Kidney capillary endothelial cell (primary cell): ENCODE data around the gene ZNF407.

Source experiments
- DNase-seq: peaks from one replicate; pipeline ENCODE4 v3.0.0-alpha.2; 2018; ENCODE audit warnings: low spot score

The ZNF407 gene

DNA sequence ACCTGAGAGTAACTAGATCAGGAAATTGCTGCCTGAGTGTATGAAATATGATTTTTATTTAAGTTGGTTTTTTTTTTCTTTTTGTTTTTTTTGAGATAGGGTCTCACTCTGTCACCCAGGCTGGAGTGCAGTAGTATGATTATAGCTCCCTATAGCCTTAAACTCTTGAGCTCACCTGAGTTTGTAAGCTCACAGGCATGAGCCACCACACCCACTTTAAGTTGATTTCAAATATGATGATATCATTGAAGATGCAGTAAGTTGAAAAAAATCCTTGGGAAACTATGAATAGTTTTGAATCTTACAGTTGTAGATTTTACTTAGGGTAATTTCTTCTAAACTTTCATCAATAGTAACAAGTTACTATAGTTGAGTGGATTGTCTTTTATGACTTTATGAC is 234.7 kb downstream of the ZNF407 start:
- no peak for DNase-seq

DNA sequence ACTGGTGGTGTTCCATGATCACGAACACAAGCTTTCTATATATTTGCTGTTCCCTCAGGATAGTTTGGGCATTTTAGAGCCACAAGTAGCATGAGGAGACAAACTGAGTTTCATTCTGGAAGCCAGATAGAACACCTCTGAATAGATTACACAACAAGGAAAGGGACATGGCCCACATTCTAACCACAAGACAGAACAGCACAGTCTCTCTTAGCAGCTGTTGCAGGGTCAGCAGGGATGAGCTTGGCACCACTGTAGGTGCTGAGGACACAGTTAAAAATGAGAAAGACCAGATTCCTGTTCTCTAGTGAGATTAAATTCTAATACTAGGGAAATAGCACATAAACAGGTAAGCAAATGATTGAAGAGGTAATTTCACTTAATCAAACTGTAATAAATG is 235.3 kb downstream of the ZNF407 start:
- DNase-seq, result no peak

DNA sequence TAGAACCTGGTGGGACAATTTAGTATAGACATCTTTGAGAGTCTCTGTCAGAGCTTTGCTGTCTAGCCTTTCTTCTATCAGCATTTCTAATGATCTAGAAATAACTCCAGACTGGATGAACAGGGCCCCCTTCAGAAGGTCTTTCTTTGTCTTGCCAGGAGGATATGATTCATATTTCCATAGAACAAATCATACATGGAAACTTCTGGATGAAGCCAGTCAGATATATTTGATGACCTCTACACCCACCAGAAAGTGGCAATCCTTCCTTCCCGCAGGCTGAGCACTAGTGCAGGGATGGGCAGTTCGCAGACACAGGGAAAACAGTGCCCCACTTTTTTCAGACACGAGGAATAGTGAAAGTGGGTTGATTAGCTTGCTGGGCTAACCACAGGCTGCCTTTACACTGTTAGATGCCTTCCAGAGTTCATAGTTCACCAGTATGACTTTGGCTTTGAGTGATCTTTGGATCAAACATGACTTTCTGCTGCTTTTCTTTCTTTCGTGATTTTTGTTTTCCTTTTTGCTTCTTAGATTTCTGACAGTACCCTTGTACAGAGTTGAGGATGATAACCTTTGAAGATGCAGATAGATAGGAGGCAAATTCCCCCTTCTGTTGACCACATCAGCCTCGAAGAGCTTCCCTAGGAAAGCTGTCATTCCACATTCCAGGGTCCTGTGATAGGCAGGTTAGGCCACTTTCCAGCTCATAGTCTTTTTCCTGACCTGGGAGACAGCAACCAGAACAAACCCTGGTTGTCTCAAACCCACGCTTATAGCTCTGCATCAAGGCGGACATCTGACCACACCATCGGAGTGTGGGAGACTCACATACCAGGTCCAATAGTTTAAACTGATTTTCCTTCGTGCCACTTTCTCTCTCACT is 237.0 kb downstream of the ZNF407 start:
- DNase-seq, result peak; percentile 92

DNA sequence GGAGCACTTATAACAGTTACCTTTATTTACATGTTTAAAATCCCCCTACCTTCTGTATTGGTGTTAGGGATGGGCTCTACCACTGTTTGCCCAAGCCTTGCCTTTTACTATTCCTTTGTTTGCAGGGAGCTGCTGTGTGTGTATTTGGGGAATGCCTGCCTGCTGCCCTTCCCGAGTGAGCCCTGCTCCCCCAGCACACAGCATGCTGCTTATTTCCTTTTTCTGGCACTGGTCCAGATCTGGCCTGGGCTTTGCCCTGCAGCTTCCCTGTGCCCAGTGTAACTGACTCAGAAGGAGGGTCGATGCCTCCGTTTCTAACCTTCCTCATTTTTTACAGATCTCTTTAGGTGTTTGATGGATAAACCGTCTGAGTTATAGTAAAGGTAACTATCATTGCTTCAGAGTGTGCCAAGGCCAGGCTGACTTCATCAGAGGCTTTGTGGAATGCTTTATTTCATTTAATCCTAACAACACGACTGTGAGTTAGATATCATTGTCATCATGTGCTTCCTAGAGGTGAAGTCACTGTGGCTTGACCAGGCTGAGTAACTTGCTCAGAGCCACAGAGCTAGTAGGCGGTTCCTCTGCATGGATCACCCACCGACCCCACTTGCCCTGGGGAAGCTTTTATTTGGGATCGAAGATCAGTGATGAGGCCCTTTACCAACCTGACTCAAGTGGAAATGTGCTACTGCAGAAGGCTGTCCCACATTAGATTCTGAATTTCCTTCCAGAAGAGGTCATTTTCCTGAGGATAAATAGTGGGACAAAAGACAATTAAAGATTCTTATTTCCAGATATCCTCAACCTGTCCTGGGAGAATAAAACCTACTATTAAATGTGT is 238.8 kb downstream of the ZNF407 start:
- peak; percentile 44 for DNase-seq

DNA sequence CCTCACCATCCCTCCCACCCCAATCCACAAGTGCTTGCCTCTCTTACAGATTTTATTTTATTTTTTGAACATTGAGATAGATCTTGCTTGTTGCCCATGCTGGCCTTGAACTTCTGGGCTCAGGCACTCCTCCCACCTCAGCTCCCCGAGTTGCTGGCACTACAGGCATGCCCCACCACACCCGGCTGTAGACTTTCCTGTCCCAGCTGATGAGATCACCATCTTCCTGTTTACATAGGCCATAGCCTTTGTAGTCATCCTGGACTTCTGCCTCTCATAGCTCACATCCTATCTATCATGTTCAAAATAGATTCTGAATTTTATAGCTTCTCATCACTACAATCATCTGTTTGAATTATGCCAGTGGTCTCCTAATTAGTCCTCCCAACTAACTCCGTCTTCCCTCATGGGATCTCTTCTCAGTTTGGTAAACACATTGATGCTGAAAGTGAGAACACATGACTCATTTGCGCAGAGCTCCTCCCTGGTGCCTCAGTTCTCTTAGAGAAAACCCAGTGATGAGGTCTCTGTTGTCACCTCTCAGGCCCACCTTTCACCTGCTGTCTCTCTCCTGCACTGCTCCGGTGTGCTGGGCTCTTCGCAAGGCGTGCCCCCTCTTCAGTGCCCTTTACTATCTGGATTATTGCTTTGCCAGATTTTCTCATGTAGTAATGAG is 243.0 kb downstream of the ZNF407 start:
- peak; percentile 90 for DNase-seq

DNA sequence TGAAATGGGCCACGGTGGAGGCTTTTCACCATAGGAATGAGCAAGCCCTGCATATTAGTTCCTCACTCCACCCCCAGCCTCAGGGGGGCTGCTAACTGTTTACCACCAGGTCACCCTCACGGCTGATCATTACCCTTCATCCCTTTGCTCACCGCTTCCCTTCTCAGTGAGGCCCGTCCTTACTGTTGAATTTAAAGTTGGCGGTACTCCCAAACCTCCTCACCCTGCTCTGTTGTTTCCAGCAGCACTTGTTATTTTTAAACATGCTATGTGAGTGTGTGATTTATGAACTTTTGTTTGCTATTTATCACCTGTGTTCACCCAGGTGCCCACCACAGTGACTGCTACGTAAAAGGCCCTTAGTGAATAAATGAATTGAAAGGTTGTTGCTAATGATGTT is 243.6 kb downstream of the ZNF407 start:
- no peak for DNase-seq

DNA sequence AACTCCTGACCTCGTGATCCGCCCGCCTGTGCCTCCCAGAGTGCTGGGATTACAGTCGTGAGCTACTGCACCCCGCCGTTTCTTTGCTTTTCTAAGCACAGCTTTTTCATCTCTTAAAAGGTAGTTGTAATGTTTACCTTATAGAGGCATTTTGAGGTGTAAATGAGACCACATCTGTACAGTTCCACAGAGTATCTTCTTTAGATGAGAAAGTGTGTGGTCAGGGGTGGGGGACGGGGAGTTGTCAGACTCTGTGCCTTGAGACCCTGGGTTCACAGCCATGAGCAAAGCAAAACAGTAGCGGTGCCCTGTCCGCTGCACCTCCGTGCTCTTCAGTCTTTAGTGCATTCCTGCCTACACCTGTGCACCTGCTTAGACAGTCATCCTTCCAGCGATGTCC is 251.6 kb downstream of the ZNF407 start:
- DNase-seq, result no peak

DNA sequence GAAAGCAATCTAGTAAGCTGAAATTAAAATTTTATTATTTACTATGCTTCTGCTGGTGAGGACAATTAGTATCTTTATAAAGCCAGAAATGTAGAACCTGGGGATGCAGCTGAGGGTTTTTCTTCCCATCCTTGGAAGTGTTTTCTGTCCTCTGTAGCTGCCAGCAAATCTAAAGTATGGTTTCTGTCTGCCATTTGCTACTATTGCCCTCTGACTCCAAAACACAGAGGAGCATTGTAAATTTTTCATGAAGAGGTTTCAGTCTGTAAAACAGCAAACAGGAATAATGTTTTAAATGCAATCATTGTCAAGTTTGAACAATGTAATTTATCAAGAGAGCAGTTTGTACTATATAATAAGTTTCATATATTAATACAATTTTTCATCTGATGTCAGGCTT is 258.8 kb downstream of the ZNF407 start:
- no peak for DNase-seq

DNA sequence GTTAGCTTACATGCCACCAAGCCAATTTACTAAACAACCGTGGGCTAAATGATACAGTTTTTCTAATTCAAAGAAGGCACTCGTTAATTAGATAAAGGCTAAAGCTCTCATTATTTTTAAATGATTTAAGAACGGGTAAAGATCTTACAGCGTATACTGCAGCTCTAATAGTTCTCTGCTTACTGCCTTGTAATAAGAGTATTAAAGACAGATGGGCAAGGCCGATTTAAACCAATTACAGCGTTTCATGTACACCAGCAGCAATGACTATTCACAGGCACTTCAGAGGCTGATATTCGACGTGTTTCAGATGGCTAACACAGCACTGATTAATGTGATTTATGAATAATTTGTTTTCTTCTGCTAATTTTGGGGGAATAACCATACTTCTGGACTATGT is 259.3 kb downstream of the ZNF407 start:
- DNase-seq, result no peak

DNA sequence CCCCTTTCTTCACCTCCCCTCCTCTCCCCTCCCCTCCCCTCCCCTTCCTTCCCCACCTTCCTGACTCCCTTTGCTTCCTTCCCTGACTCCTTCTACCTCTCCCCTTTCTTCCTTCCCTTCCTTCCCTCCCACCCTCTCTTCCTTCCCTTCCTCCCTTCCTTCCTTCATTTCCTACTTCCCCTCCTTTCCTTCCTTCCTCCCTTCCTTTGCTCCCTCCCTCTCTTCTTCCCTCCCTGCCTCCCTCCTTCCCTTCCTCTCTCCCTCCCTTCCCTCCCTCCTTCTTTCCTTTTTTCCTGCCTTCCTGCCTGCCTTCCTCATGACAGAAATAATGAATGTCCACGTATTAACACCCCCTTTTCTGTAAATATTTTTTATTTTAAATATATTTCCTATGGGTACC is 260.2 kb downstream of the ZNF407 start:
- no peak for DNase-seq

DNA sequence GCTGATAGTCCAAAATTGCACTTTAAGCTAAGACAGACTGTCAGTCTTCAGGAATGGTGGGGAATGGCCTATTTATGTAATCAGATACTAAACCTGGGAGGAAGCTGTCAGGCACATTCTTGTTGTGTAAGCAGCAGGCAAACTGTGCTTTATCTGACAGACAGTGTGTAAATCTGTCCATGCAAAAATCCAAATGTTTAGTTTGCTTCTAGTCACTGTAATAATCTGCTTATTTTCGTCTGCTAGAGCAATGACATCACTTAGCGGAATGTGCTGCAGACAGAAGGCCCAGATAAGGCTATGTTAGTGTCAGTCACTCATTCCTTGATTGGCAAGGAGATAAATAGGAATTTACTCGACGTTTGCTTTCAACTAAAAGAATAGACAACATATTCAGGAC is 263.5 kb downstream of the ZNF407 start:
- no peak for DNase-seq

DNA sequence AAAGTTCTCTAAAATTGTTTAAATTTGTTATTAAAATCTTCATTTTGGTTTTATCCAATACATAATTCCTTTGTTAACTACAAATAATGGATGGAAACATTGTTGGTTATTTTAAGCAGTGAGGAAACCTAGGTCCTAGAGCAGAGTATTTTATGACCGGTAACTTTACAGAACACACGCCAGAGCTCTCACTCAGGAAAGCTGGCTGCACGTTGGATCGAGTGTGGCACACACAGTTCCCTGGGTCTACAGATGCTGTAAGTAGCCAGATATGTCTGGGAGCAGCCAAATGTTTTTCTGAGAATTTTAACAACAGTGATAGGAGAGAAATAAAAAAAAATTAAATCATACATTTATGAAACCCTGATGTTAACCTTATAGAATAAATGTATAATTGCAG is 264.4 kb downstream of the ZNF407 start:
- no peak for DNase-seq

DNA sequence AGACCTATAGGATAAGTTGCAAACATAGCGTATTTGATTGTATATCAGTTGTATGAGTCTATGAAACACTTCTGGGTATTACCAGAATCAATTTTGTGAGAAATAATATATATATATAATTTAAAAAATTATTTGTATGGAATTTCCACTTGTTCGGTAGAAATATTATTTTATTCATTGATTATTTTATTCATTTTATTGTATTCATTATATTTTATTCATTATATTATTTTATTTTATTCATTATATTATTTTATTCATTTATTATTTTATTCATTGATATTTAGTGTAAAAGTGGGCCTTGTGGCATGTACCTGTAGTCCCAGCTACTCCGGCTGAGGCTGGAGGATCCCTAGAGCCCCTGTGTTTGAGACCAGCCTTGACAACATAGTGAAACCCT is 268.9 kb downstream of the ZNF407 start:
- no peak for DNase-seq

DNA sequence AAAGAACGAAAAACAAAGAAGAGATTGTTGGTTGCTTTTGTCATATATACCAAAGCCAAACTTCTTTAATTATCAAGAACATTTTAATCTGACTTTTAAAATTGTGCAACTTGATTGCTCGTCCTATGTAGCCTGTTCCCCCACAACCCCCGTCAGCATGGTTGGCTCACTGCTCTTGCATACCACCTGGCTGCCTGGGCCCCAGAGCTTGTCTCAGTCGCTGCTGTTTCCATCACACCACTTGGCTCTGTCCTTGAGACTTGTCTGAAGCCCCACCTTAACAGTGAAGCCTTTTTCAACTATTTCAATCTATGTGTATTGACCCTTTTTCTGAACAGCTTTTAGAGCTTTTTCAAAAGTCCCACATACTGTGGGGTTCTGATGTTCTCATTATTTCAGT is 270.8 kb downstream of the ZNF407 start:
- no peak for DNase-seq

DNA sequence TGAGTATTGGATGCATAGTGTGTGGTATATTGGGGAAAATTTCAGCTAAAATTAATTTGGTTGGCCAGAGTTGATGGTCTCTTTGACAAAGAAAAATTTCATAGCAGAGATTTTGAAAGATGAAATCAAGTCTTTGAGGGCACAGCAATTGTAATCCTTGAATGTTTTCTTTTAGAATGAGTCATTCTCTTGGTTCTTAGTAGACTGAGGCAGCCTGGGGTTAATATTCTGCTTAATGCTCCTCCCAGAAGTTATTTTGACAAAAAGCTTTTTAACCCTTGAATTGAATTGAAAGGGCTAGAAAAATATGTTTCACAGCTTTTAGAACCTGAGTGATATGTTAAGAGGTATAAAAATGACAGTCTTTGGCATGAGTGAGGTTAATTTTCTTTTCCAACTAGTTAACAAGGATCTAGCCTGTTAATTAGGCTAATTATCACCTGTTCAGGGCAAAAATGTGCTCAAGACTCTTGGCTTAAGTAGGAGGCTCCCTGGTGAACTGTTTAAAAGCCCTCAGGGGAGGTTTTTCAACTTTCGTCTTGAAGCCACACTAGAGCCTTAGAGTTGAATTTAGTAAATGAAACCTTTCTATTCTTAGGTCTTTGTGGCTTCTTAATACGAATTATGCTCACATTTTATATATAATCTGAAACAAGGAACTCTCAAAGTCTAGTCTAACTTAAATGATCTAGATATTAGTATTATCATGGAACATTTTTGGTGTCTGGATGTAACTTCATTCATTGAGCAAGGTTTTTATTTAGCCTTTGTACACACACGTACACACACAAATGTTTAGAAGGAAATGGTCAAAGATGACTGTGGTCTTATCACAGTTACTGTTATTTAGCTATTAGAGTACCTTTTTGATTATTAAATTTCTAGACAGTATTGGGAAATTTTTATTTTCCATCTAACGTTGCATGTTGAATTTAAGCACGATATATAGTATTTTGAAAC is 272.5 kb downstream of the ZNF407 start:
- DNase-seq, result no peak

DNA sequence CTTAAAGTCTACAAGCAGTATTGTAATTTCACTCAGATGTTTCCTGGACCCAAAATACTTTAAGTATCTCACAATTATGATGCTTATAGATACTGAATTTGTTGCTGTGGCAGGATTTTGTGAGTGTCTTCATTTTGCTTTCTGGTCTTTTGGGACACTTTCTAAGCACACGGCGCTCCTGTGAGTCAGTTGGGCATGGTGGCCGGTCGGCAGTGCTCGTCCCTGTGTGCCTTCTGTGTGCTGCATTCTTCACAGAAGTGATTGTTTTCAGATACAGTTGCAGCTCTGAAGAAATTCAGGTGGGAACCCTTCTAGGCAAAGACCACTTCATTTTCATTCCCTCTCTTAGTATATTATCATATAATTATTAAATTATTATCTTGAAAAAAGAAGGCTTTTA is 273.3 kb downstream of the ZNF407 start:
- no peak for DNase-seq

DNA sequence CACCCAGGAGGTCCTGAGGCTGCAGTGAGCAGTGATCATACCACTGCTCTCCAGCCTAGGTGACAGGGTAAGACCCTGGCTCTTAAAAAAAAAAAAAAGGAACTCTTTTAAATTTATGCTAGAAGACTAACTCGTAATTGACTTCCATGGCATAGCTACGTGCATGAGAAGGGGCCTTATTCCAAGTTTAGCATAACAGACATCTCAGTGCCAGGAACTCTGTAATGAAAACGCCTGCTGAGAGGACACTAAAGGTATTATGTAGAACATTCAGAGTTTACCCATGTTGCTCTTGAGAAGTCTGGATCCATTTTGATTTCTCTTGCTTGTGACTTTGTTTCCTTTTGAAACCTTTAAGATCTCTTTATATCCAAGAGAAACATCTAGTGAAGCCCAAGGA is 276.0 kb downstream of the ZNF407 start:
- no peak for DNase-seq

DNA sequence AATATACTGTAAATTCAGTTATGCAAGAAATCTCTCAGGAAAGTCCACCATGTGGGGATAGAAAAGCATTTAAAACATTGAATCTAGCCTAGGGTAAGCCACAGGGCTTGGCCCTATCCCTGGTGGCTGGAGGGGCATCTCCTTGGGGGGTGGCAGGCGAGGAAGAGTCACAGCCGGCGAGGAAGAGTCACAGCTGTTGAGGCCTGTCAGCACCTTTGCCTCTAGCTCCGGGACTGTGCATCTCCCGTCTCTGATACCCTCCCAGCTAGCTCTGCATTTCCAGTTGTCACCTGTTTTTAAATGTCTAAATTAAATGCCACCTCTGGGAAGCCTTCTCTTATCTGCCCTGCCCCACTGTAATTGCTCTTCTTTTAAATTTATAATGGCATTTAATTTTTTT is 276.7 kb downstream of the ZNF407 start:
- DNase-seq, result no peak

DNA sequence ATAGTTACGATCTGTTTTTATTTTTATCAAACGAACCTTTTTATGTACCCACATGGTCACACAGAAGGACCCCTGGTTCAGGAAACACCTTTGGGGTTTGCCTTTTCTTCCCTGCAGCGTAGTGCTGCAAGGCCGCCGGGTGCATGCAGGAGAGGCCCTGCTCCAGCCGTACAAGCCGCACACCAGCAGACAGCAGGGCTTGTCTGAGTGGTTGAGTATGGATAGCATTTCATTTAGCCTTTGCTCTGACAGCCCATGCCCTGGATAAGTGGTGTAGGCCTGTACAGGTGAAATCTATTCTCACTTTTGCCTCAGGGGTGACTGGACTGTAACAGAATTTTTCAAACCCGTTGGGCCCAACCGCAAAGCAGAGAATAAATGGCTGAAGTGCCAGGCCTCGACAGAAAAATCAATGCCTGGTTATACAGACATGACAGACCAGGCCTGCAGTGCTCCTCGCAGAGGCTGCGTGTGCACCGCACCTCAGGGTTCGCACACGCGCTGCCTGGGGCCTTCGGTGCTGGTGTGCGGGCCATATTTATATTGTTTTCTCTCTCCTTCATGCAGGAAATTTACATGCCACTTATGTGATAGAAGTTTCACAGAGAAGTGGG is 279.1 kb downstream of the ZNF407 start:
- no peak for DNase-seq

DNA sequence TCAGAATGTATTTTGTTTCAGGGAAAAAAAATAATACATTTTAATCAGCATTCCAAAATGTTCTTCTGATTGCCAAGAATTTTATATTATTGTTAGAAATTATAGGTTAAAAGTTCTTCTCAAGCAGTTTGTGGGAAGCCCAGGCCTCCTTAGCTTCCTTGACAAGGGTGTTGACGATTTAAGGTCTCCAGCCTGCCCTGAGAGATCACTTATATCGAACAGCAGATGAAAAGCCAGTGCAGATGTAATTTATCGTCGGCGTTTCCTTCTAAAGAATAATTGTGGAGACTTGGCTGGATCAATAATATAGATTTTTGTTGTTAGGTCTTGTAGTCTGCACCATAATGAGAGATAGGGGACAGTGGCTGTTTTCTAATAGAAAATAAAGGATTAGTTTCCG is 280.6 kb downstream of the ZNF407 start:
- DNase-seq, result no peak

DNA sequence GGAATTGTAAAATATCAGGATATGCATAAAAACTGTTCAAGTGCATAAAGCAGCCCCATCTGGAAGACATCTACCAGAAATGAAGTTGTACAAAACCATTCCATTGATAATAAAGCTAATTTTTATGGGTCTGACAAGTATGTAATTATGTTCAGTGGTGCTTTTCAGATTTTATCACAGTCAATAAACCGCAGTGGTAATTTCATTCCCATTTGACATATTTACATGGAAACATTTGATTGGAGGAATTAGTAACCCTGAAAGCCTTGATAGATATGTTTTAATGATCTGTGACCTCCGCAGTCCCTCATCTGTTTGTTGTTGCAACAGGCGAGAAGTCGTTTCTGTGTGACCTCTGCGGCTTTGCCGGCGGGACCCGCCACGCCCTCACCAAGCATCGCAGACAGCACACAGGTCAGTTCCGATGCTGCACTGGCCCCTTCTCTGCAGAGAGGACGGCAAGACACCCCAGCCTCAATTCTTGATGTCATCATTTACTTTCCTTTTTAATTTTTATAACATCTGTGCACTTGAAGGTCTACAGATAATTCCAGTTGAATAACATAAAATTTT is 283.1 kb downstream of the ZNF407 start:
- no peak for DNase-seq
